CD4-positive, alpha-beta T cell treated with Interleukin-15 for 1 hour (primary cell): ENCODE results near the gene KLF17.

Source experiments
- DNase-seq: peaks from one replicate; pipeline ENCODE4 v3.0.0-alpha.2; 2020

Gene KLF17, protein sequence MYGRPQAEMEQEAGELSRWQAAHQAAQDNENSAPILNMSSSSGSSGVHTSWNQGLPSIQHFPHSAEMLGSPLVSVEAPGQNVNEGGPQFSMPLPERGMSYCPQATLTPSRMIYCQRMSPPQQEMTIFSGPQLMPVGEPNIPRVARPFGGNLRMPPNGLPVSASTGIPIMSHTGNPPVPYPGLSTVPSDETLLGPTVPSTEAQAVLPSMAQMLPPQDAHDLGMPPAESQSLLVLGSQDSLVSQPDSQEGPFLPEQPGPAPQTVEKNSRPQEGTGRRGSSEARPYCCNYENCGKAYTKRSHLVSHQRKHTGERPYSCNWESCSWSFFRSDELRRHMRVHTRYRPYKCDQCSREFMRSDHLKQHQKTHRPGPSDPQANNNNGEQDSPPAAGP

DNA sequence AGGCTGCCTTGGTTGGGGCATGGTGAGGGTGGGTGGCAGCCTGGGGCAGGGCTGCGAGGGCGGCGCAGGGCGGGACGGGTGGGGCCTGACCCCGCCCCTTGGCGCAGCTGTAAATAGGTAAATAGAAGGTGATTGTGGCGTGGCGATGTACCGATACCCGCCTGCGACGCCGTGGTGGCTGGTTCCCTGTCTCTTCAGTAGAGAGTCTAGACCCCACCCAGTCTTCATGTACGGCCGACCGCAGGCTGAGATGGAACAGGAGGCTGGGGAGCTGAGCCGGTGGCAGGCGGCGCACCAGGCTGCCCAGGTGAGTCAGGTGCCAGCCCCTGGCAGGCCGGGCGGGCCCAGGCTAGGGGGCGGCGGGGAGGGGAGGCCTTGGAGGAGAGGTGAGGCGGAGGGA, at the start of gene KLF17:
TSS of gene KLF17 (plus strand) at position 140 of the 400 bp plus-strand sequence. CDS start at position 227, 87 bp downstream.
- DNase-seq: no peak

GRCh38 chr1:44071461-44071860, 47.2 kb upstream of the KLF17 start:
- no peak for DNase-seq

GRCh38 chr1:44072204-44072603, 46.4 kb upstream of the KLF17 start:
- DNase-seq: no peak

DNA sequence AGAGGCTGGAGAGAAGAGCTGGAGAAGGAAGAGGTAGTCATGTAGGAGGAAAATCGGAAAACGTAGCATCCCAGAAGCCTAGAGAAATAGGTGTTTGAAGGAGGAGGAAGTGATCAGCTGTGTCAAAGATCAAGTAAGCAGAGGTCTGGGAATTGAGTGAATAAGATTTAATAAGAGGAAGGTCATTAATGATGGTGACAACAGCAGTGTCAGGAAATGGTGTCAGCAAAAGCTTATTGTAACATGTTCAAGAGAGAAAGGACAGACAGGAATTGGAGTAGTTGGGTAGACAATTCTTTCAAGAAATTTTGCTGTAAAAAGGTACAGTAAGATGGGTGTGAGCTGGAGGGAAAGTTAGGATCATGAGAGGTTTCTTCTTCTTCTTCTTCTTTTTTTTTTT, 45.8 kb upstream of the KLF17 start:
- DNase-seq: no peak

DNA sequence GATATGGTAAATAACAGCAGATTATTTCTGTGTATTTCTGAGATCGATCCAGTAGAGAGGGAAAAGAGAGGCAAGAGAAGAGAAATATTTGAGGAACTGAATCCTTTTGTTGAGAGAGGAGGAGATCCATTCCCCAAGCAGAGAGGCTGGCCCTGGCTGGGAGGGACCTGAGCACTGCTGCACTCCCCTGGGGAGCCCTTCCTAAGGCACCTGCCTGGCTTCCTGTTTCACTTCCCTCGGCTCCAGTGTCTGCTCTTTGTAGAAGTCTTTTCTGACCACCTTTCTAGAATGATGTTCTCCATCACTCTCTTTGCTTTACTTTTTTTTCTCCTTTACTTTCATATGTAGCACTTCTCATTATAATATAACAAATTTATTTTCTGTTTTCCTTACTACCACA, 45.1 kb upstream of the KLF17 start:
- no peak for DNase-seq

GRCh38 chr1:44074415-44074814, 44.2 kb upstream of the KLF17 start:
- no peak for DNase-seq

DNA sequence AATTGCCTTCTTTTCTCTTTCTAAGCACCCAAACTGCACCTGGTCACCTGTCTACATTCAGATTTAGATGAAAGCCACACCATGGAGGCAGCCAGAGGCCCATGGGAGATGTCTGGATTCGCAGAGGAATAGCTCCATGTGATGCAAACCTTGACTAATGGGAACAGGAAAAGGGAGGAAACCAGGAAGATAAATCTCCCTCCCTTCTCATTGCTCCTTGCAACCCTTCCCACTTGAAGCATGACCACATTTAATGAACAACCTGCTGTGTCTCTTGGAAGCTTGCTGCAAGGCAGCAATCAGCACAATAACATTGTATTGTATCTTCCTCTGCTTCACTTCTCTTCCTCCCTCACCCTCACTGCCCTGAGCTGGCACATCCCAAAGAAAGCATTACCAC, 42.6 kb upstream of the KLF17 start:
- DNase-seq: no peak

GRCh38 chr1:44077421-44077820, 41.2 kb upstream of the KLF17 start:
- no peak for DNase-seq

- DNase-seq: no peak
Measured at GRCh38 chr1:44078104-44078503, 40.5 kb upstream of the KLF17 start.

DNA sequence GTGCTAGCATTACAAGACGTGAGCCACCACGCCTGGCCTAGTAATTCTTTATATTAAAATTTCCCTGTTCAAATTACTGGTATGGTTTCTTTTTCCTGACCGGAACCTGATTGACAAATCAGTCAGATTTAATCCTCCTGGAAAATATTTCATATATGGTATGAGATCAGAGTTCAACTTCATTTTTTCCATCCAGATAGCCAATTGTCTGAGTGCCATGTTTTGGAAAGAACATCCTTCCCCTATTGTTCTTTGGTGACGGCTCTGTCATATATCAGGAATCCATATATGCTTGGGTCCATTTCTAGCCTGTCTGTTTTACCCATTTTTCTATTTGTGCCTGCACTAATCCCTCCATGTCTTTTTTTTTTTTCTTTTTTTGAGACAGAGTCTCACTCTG, 39.1 kb upstream of the KLF17 start:
- no peak for DNase-seq

GRCh38 chr1:44084998-44085675, 33.5 kb upstream of the KLF17 start:
- DNase-seq: no peak

DNA sequence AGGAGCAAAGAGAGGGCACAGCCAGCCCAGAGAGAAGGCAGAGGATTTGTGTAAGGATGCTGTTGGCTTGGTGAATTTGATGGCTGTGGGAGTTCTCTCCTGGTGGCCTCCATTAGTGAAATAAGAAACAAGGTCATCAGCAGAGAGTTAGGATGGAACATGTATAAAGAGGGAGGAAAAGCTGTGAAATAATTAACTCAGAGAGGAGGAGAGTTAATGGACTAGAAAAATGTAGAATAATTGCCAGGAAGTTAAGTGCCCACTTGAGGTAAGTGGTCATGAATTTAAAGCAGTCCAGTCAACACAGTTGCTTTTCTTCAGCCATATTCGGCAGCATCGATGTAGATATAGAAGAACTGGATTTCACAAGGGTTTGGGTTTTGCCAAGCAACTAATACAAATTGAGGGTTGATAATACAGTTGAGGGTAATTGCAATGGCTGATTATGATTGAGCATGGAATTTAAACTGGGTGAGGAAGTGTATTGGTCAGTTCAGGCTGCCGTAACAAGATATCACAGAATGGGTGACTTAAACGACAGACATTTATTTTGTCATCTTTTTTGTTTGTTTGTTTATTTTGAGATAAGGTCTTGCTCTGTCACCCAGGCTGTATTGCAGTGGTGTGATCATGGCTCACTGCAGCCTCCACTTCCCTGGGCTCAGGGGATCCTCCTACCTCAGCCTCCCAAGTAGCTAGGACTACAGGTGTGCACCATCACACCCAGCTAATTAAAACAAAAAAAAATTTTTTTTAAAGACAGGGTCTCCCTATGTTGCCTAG, 31.7 kb upstream of the KLF17 start:
- DNase-seq: no peak

GRCh38 chr1:44089371-44090048, 29.1 kb upstream of the KLF17 start:
- no peak for DNase-seq

- no peak for DNase-seq
Measured at GRCh38 chr1:44090429-44091252, 28.0 kb upstream of the KLF17 start.

GRCh38 chr1:44094047-44094446, 24.6 kb upstream of the KLF17 start:
- no peak for DNase-seq

DNA sequence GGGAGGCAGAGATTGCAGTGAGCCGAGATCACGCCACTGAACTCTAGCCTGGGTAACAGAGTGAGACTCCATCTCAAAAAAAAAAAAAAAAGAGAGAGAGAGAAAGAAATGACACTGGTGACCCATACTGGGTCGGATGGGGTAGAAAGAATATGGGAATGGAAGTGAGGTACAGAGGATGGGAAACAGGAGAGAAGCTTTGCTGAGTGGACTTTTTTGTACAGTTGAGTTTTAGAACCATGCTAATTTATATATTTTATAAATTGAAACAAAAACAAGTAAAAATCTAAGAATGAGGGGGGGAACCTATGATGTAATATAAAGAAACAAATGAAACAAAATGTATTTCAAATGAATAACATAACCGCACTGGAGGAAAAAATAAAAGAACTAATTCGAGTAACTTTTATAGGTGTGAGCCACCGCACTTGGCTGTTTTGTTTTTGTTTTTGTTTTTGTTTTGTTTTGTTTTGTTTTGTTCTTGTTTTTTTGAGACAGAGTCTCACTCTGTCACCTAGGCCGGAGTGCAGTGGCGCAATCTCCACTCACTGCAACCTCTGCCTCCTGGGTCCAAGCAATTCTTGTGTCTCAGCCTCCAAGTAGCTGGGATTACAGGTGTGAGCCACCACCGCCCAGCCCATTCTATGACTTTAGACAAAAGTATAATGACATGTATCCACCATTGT, 18.3 kb upstream of the KLF17 start:
- DNase-seq: no peak

- no peak for DNase-seq
Measured at GRCh38 chr1:44101328-44101727, 17.3 kb upstream of the KLF17 start.

- no peak for DNase-seq
Measured at GRCh38 chr1:44103270-44104131, 15.1 kb upstream of the KLF17 start.

DNA sequence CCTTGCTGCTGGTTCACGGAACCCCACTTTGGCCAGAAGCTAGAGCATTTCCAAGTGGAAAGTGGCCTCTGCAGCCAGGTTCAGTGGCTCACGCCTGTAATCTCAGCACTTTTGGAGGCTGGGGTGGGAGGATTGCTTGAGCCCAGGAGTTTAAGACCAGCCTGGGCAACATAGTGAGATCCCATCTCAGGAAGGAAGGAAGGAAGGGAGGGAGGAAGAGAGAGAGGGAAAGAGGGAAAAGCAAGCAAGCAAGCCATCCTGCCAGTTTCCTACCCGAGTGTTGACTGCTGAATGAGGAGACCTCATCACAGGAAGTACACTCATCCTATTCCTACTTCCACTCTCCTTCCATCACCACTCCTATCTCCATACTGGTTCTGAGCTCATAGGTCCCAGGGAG, 12.8 kb upstream of the KLF17 start:
- no peak for DNase-seq

- DNase-seq: no peak
Measured at GRCh38 chr1:44108241-44108640, 10.4 kb upstream of the KLF17 start.

GRCh38 chr1:44108971-44109370, 9.7 kb upstream of the KLF17 start:
- DNase-seq: no peak
